HG02840 (cell line): ENCODE data around the gene ZNF2.

Source experiments
- ATAC-seq: cut with Tn5 transposase; IDR thresholded peaks from one replicate; pipeline ENCODE4 v1.9.1; 2021; ENCODE audit warnings: mild to moderate bottlenecking, moderate library complexity, moderate number of reproducible peaks; ENCODE audit not compliant: unreplicated experiment, low FRiP score

The ZNF2 gene

DNA sequence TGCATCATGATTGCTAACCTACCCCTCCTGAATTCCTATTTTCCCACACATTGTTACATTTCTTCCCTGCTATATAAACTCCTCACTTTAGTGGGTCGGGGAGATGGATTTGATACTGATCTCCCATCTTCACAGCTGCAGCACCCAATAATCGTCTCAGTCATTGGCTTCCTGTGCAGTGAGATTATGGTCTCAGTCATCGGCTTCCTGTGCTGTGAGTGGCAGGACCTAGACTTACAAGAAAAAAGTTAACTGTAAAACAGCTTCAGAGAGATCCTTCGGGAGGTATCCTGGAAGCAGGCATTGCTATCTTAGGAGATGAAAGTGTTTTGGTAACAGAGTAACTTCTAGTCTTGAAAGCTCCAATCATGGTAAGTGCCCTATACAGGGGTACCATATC, 38.3 kb downstream of the ZNF2 start:
- ATAC-seq, result no peak

DNA sequence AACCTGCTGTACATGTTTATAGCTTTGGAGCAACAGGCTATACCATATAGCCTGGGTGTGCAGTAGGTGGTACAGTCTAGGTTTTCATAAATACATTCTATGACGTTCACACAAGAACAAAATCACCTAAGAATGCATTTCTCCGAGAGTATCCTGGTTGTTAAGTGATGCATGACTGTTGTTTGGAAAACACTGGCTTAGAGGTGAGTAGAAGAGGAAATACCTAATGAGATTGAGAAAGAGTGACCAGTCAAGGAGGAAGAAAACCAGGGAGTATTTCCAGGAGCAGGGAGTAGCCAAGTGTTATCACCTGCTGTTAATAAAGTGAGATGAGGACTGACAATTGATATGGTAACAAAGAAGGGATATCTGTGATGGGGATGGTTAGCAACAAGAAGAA, 38.8 kb downstream of the ZNF2 start:
- ATAC-seq, result no peak

DNA sequence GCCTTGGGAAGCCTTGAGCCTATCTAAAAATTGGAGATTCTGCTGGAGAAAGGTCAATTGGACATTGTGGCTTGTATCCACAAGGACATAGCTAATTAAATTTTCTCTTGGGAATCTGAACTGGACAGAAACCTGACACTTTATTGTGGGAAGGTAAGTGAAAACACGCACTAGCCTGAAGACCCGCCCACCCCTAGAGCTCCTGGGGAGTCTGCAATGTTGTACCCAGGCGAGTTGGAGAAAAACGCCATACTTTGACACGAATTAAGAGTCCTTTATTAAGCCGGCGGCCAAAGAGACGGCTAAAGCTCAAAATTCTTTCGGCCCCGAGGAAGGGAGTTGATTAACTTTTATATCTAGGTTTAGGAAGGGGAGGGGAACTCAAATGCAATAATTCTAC, 40.5 kb downstream of the ZNF2 start:
- no peak for ATAC-seq

DNA sequence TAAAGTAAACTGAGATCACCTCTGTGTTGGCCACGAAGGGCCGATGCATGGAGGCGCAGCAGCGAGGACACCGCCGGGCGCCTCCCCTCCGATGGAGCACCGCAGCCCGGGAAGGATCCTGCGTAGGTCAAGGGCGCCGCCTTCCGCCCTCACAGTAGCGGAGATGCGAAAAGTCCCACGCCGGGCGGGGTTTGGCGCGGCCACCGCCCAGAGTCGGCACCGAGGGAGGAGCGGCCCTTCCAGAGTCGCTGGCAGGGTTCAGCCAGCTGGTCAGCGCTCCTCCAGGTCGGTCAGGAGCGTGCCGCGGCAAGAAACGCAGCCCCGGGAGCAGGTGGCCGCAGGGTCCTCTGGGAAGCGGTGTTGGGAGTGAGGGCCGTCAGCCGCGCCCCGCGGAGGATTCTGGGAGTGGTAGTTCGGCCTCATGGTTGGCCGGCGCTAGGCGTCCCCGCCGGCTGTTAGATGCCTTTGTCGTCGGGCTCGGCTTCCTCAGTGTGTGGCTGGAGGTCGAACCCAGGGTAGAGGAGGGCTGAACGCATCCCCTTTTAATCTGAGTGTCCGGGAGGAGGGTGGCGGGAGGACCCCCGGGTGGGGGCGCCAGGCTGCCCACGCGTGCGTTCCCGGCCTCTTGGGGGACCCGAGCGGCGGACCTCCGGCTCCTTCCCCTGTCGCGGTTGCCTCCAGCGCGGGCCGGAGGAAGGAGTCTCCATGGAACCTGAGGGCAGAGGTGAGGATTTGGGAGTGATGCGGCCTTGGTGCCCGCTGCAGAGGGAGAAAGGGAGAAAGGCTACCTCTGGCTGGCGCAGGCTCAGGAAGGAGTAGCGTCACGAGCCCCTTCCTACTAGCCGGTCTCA, 41.7 kb downstream of the ZNF2 start, which contains the start of gene ZNF892:
ZNF892 (plus strand) TSS at position 411 of the 851 bp plus-strand sequence; CDS start at position 706, 295 bp downstream.
- ATAC-seq, result peak; percentile 97

DNA sequence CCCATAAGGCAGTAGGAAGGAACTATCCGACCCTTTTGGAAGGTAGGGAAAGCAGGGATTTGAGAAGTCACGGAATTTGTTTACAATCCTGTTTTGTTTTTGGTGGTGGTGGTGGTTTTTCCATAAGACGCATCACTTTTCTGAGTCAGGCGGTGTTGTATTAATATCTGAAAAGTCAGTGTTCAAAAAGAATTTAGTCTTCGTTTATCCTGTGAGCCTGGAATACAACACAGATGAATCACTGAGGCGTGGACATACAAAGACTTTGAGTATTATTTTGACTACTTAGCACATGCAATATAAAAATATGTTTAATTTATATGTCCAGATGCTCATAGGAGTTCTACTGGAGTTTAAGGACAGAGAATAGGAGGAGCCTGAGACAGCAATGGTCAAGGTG, 42.5 kb downstream of the ZNF2 start:
- no peak for ATAC-seq

DNA sequence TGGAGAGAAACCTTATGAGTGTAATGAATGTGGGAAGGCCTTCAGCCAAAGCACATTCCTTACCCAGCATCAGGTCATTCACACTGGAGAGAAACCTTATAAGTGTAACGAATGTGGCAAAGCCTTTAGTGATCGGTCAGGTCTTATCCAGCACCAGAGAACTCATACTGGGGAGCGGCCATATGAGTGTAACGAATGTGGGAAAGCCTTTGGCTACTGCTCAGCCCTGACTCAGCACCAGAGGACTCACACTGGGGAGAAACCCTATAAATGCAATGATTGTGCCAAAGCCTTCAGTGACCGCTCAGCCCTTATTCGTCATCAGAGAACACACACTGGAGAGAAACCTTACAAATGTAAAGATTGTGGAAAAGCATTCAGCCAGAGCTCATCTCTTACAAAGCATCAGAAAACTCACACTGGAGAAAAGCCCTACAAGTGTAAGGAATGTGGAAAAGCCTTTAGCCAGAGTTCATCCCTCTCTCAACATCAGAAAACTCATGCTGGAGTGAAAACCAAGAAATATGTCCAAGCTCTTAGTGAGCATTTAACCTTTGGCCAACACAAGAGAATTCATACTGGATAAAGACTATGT, 49.5 kb downstream of the ZNF2 start:
- ATAC-seq, result no peak

DNA sequence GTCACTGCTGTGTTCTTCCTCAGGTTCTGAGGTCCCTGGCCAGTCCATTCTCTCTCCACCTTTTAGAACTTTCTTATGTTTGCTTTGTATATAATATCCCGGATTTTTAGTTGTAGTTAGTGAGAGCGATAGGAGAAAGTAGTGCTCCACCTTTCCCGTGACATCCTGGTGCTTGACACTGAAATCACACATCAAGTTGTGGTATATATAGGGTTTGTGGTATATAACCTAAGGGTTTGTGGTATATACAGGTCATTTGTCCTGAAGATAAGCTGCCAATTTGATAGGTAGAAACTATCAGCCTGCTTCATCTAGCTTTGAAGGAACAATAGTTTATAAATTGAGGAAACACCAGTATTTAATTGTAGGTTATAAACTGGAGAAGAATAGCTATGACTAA, 54.8 kb downstream of the ZNF2 start:
- ATAC-seq, result no peak

DNA sequence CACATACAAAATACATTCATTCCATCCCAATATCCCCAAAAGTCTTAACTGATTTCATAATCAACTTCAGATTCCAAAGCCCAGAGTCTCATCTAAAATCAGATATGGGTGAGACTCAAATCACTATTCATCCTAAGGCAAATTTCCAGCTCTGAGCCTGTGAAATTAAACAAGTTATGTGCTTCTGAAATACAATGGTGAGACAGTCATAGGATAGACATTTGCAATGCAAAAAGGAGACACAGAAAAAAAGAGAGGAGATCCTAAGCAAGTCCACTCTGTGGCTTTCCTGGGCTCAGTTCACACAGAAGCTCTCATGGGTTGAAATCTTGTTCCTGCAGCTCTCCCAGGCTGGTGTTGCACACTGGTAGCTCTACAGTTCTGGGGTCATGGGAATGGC, 60.0 kb downstream of the ZNF2 start:
- no peak for ATAC-seq

DNA sequence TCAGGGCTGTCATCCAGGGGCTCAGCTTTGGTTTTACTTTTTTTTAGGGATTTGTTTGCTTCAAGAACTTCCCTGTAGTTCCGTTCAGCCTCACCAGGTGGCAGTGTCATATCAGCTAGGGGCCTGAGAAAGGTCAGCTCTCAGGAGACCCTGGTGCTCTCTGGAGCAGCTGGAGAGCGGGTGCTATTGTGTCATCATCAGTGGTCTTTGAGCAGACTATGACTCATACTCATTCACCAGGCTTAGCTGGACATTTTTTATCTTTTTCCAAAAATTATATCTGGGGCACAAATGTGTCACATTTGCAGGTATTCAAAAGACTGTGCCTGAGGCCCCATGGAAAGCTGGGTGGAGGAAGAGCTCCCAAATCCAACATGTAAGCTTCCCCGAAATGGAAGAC, 66.1 kb downstream of the ZNF2 start:
- no peak for ATAC-seq

DNA sequence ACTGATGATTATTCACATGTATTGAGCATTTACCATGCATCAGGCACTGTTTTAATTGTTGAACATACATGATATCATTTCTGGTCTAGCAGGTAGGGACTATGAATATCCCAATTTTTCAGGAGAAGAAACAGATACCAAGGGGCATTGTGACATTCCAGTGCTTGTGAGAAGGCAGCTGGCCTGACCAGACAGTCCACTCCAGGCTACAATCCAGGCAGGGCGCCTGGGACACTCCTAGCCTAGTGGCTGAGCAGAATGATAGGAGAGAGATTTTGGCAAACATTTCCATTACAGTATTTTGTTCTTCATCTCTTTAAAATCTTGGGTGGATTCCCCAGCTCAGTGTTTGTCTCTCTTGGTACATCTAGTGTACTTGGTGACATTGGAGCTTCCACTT, 66.6 kb downstream of the ZNF2 start:
- no peak for ATAC-seq
